CD14-positive monocyte (primary cell): ENCODE results near the gene MAN2B2. TPM values are rescaled to one million over a fixed set of nuclear protein-coding genes. Genes with fewer than 3 reads are reported as not detected.

Source experiments
- DNase-seq, 3 donors: peaks; one replicate each; pipeline ENCODE4 v3.0.0-alpha.2; 2011 to 2022
- H2AFZ ChIP-seq: 2 replicates; pipeline ENCODE4 v1.6.0; 2012; ENCODE audit warnings: mild to moderate bottlenecking, low read depth, low read length, inconsistent platforms; ENCODE audit not compliant: insufficient read depth, poor library complexity, severe bottlenecking
- H3K27ac ChIP-seq, 2 donors: 1 replicate in 1 of 2; 2 replicates in 1 of 2; pipeline ENCODE4 v1.5.1; 2012 to 2013; ENCODE audit warnings: low read length in 2 of 2, control low read depth in 1 of 2, inconsistent platforms in 1 of 2, low read depth in 1 of 2, mild to moderate bottlenecking in 1 of 2
- H3K27me3 ChIP-seq, 2 donors: one replicate each; pipeline versions ENCODE4 v1.6.0 to v1.6.1; 2011 to 2013; ENCODE audit warnings: low read length in 2 of 2; ENCODE audit not compliant: control insufficient read depth in 2 of 2, insufficient read depth in 2 of 2
- H3K36me3 ChIP-seq, 2 donors: replicated peaks in 1 of 2; 1 replicate in 1 of 2; 2 replicates in 1 of 2; pipeline versions ENCODE4 v1.5.1 to v1.6.1; 2012 to 2013; ENCODE audit warnings: low read length in 2 of 2, control low read depth in 1 of 2, inconsistent platforms in 1 of 2, mild to moderate bottlenecking in 1 of 2; ENCODE audit not compliant: insufficient read depth in 2 of 2, control insufficient read depth in 1 of 2
- H3K4me1 ChIP-seq, 2 donors: 1 replicate in 1 of 2; 2 replicates in 1 of 2; pipeline versions ENCODE4 v1.5.1 to v1.6.1; 2012 to 2013; ENCODE audit warnings: low read length in 2 of 2, control low read depth in 1 of 2, inconsistent platforms in 1 of 2, mild to moderate bottlenecking in 1 of 2, moderate library complexity in 1 of 2; ENCODE audit not compliant: insufficient read depth in 2 of 2, control insufficient read depth in 1 of 2
- H3K4me2 ChIP-seq: replicated peaks from 2 replicates; pipeline ENCODE3; 2012; ENCODE audit warnings: low read length, moderate library complexity, mild to moderate bottlenecking; ENCODE audit not compliant: poor library complexity, severe bottlenecking; ENCODE audit errors: extremely low read depth
- H3K4me3 ChIP-seq, 3 experiments: fragments of 200-600 bp in 1 of 3; sonication (generic) in 1 of 3; replicated peaks in 1 of 3; 1 replicate in 2 of 3; 2 replicates in 1 of 3; pipeline ENCODE4 v1.5.1; 2011 to 2013; ENCODE audit warnings: low read length in 3 of 3, mild to moderate bottlenecking in 3 of 3, control low read depth in 2 of 3, low read depth in 2 of 3, inconsistent platforms in 1 of 3, moderate library complexity in 1 of 3
- H3K79me2 ChIP-seq: 2 replicates; pipeline ENCODE4 v1.6.0; 2012; ENCODE audit warnings: mild to moderate bottlenecking, control low read depth, inconsistent platforms, low read length, moderate library complexity; ENCODE audit not compliant: insufficient read depth
- H3K9ac ChIP-seq: 2 replicates; pipeline ENCODE4 v1.6.0; 2017; ENCODE audit warnings: low read length, mild to moderate bottlenecking; ENCODE audit not compliant: insufficient read depth, poor library complexity, severe bottlenecking
- H3K9me3 ChIP-seq, 2 donors: replicated peaks in 1 of 2; 1 replicate in 1 of 2; 2 replicates in 1 of 2; pipeline versions ENCODE4 v1.5.1 to v1.6.1; 2012 to 2013; ENCODE audit warnings: low read length in 2 of 2, control low read depth in 1 of 2; ENCODE audit not compliant: control insufficient read depth in 1 of 2, insufficient read depth in 1 of 2
- H4K20me1 ChIP-seq: 2 replicates; pipeline ENCODE4 v1.6.0; 2012; ENCODE audit warnings: mild to moderate bottlenecking, low read length, control low read depth, moderate library complexity; ENCODE audit not compliant: insufficient read depth
- H3K27ac Mint-ChIP-seq, 7 donors: one replicate each; pipeline ENCODE4 v1.8.0; 2020; ENCODE audit warnings: mild to moderate bottlenecking in 7 of 7, mixed read lengths in 7 of 7, moderate library complexity in 6 of 7, inconsistent platforms in 2 of 7
- H3K27me3 Mint-ChIP-seq, 3 donors: one replicate each; pipeline ENCODE4 v1.8.0; 2021 to 2022; ENCODE audit warnings: low read depth in 3 of 3, mild to moderate bottlenecking in 3 of 3, mixed read lengths in 3 of 3, moderate library complexity in 3 of 3, inconsistent platforms in 1 of 3
- H3K36me3 Mint-ChIP-seq, 2 donors: one replicate each; pipeline ENCODE4 v1.8.0; 2020; ENCODE audit warnings: mixed read lengths in 2 of 2, inconsistent platforms in 1 of 2, mild to moderate bottlenecking in 1 of 2
- H3K4me1 Mint-ChIP-seq: one replicate; pipeline ENCODE4 v1.8.0; 2020; ENCODE audit warnings: mild to moderate bottlenecking, mixed read lengths
- H3K4me3 Mint-ChIP-seq, 2 donors: one replicate each; pipeline ENCODE4 v1.8.0; 2020; ENCODE audit warnings: mild to moderate bottlenecking in 2 of 2, mixed read lengths in 2 of 2, moderate library complexity in 1 of 2
- H3K9me3 Mint-ChIP-seq, 7 donors: one replicate each; pipeline ENCODE4 v1.8.0; 2020 to 2022; ENCODE audit warnings: mixed read lengths in 7 of 7, mild to moderate bottlenecking in 6 of 7, moderate library complexity in 6 of 7, inconsistent platforms in 2 of 7
- WGBS: methylation state at CpG from one replicate; pipeline ENCODE4 v1.1.5; 2013; ENCODE audit warnings: missing lambda C conversion rate; ENCODE audit not compliant: insufficient coverage; 5-methylcytosine and 5-hydroxymethylcytosine counted together
- intact Hi-C, 2 donors: fragments of 100-400 bp; cut with micrococcal nuclease; formaldehyde crosslinking; loops; one replicate each; pipeline versions ENCODE4 v1.15.0 to v1.15.1; 2023
- polyA plus RNA-seq, 3 donors: library from polyadenylated mRNA; depleted of rRNA in 1 of 3; unstranded in 2 of 3; stranded (reverse) in 1 of 3; fragments of 300-500 nt in 2 of 3; fragments of >200 nt in 1 of 3; fragmentation: Illumina TruSeq in 2 of 3; gene quantifications; 1 replicate in 2 of 3; 2 replicates in 1 of 3; pipeline ENCODE4 v1.2.3, GENCODE V29; 2012 to 2021
- TF ChIP-seq, protein P1 (sequence below): fragments of 200-600 bp; IDR thresholded peaks from one replicate; pipeline ENCODE4 v1.8.0; 2022; ENCODE audit warnings: antibody characterized with exemption, mild to moderate bottlenecking

The MAN2B2 gene
- polyA plus RNA-seq, 3 donors: 9.6 to 28.4 (median 10.6) TPM

- Histone ChIP-seq H3K27me3 (peaks cover 13 to 39% of the 10 kb centered on the region in 2 donors), H3K4me3 (no peak overlapping the region), H4K20me1 (no peaks in the 10 kb centered on the region), H3K79me2 (no peaks in the 10 kb centered on the region), H3K9me3 (no peaks in the 10 kb centered on the region), H3K9ac (no peak overlapping the region), H3K4me1 (peaks cover 5 to 11% of the 10 kb centered on the region in 2 donors), H3K4me2 (no peak overlapping the region), H3K36me3 (no peaks in the 10 kb centered on the region), H2AFZ (no peak overlapping the region), H3K27ac (no peak overlapping the region)
- WGBS: 90% methylated on average over 4 of the region's 5 CpGs
- Mint-ChIP-seq H3K27me3 (peaks cover 4 to 47% (median 30%) of the 10 kb centered on the region in 3 donors), H3K27ac (no peak overlapping the region), H3K4me3 (no peak overlapping the region), H3K36me3 (peaks cover 0 to 5% of the 10 kb centered on the region in 2 donors), H3K4me1 (peaks cover 11% of the 10 kb centered on the region), H3K9me3 (peaks cover 0 to 13% (median 5%) of the 10 kb centered on the region in 7 donors)
- TF ChIP-seq, protein P1, sequence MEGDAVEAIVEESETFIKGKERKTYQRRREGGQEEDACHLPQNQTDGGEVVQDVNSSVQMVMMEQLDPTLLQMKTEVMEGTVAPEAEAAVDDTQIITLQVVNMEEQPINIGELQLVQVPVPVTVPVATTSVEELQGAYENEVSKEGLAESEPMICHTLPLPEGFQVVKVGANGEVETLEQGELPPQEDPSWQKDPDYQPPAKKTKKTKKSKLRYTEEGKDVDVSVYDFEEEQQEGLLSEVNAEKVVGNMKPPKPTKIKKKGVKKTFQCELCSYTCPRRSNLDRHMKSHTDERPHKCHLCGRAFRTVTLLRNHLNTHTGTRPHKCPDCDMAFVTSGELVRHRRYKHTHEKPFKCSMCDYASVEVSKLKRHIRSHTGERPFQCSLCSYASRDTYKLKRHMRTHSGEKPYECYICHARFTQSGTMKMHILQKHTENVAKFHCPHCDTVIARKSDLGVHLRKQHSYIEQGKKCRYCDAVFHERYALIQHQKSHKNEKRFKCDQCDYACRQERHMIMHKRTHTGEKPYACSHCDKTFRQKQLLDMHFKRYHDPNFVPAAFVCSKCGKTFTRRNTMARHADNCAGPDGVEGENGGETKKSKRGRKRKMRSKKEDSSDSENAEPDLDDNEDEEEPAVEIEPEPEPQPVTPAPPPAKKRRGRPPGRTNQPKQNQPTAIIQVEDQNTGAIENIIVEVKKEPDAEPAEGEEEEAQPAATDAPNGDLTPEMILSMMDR: no peak
- DNase-seq: no peak
- intact Hi-C loops: no loop called here
These were observed 80.9 kb downstream of the MAN2B2 start for GRCh38 chr4:6655924-6656323.

DNA sequence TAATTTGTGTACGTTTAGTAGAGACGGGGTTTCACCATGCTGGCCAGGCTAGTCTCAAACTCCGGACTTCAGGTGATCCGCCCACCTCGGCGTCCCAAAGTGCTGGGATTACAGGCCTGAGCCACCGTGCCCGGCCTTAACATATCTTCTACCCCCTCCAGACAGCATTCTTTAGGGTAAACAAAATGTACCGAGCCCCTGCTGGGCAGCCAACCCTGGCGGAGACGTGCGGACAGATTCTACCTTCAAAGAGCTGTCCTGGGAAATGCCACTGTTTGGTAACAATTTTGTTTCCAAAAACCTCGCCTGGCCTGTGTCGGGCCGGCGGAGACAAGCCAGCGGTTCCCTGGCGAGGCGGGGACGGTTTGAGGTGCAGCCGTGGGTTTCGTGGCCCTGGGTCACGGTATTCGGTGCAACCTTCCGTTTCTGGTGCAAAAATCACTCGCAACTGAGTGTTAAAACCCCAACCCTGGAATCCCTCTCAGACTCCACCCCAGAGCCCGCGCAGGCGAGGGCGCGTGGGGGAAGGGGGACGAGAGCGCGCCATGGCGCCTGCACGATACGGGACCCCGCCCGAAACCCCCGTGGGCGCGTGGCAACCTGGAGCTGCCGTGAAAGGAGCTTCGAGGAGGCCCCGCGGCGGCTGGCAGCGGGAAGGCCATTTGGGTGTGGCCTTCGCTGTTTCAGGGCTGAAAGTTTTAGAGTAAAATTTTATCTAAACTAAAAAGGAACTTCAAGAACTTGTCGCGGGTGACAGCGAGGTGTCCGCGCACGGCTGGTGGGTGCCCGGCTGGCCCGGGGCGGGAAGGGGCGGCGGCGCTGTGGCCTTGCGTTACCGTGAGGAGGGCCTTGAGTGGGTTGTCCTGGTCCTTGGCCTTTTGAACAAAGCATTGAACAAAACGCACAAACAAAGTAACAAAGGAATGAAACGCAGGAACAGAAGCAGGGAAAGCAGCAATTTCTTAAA, 82.5 kb downstream of the MAN2B2 start:
- Histone ChIP-seq H3K4me2 (no peak overlapping the region), H3K4me1 (peaks cover 5 to 11% of the 10 kb centered on the region in 2 donors), H3K9ac (no peak overlapping the region), H3K36me3 (no peaks in the 10 kb centered on the region), H4K20me1 (no peaks in the 10 kb centered on the region), H3K9me3 (no peaks in the 10 kb centered on the region), H3K4me3 (no peak overlapping the region), H3K79me2 (no peaks in the 10 kb centered on the region), H3K27ac (no peak overlapping the region), H3K27me3 (peaks cover 24 to 55% of the 10 kb centered on the region in 2 donors), H2AFZ (no peak overlapping the region)
- Mint-ChIP-seq H3K27me3 (peaks cover 4 to 56% (median 46%) of the 10 kb centered on the region in 3 donors), H3K27ac (peak overlapping the region in 1 of 7 donors; percentile 57), H3K9me3 (peaks cover 0 to 13% (median 5%) of the 10 kb centered on the region in 7 donors), H3K4me3 (peak overlapping the region in 1 of 2 donors; percentile 79), H3K36me3 (peaks cover 0 to 5% of the 10 kb centered on the region in 2 donors), H3K4me1 (peaks cover 11% of the 10 kb centered on the region)
- no peak for DNase-seq
- TF ChIP-seq, protein P1: no peak
- 90% methylated on average over 48 of the region's 65 CpGs for WGBS
- intact Hi-C loops: no loop called here
